ENCODE data around the gene CCDC92B. TPM values are rescaled to one million over a fixed set of nuclear protein-coding genes. Genes with fewer than 3 reads are reported as not detected.

CCDC92B gene
- total and polyA plus RNA-seq, 10 of the 15 experiments (the other 5 are each of a cell fraction or from before 2014, with no cell fraction given): not detected

DNA sequence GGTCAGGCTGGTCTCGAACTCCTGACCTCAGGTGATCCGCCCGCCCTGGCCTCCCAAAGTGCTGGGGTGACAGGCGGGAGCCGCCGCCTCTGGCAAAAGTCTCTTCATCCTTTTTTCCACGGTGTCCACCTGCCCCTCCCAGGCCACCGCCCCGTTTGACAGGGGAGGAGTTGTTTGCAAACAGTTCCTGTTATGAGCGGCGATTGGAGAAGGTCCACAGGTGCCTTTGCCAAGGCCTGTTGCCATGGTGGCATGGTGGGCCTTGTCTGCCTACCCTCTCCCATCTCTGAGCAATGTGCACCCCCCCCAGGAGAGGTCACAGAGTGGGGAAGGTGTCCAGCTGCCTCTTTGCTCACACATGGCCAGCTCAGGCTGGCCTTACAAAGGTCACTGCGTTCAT is 30.8 kb upstream of the CCDC92B start:
- Histone ChIP-seq H2AFZ (ENCODE audit: control insufficient read depth, low read depth, low read length) (no peak overlapping the region), H3K4me3 (no peak overlapping the region), H4K20me1 (ENCODE audit: control insufficient read depth, insufficient read depth) (no peaks in the 10 kb centered on the region), H3K9ac (ENCODE audit: control insufficient read depth, insufficient read depth, low read length) (no peak overlapping the region), H3K4me1 (ENCODE audit: control insufficient read depth, insufficient read depth, low read length) (no peaks in the 10 kb centered on the region), H3K27me3 (replicated peaks in 1 of 2; ENCODE audit: control insufficient read depth in 2 of 2, insufficient read depth in 2 of 2, low read length in 1 of 2) (peaks cover 0 to 7% of the 10 kb centered on the region in 2 experiments; a peak in 3 of 4 replicates), H3K4me2 (ENCODE audit: control insufficient read depth, insufficient read depth) (no peak overlapping the region), H3K27ac (ENCODE audit: control insufficient read depth, insufficient read depth) (no peak overlapping the region), H3K36me3 (ENCODE audit: control insufficient read depth in 2 of 2, insufficient read depth in 2 of 2, low read length in 1 of 2) (no peaks in the 10 kb centered on the region), H3K79me2 (ENCODE audit: control insufficient read depth, insufficient read depth, low read length) (no peaks in the 10 kb centered on the region), H3K9me3 (replicated peaks; ENCODE audit: control insufficient read depth, insufficient read depth, low read length) (no peaks in the 10 kb centered on the region)
- ChIA-PET SMC1A (ENCODE audit: uncharacterized antibody, unreplicated experiment) (no interaction called here), POLR2A (no interaction called here), RAD21 (ENCODE audit: unreplicated experiment) (no interaction called here), CTCF (no interaction called here)
- in situ Hi-C loops (cut with MboI): no loop called here
- 24% methylated on average over 12 of the region's 12 CpGs for WGBS (ENCODE audit: insufficient coverage, insufficient replicate concordance, low lambda C conversion rate, missing lambda C conversion rate)
- no peak for DNase-seq (ENCODE audit: low read depth, low spot score)
- no TSS peak for BruUV-seq (replicated peaks)
- no peak for ATAC-seq
- no peak for FAIRE-seq
- intact Hi-C loops (cut with micrococcal nuclease; ENCODE audit: unreplicated experiment): no loop called here
- TF ChIP-seq MEF2B (IDR thresholded peaks at IDR 0.05; ENCODE audit: partially characterized antibody, poor library complexity, severe bottlenecking) (no peak), RELA (IDR thresholded peaks at IDR 0.05; ENCODE audit: borderline replicate concordance, partially characterized antibody) (no peak), BCL11A (IDR thresholded peaks at IDR 0.05; ENCODE audit: low read depth, low read length) (no peak), RCOR1 (conservative IDR thresholded peaks at IDR 0.05; ENCODE audit: low read depth, low read length) (no peak), ETV6 (conservative IDR thresholded peaks at IDR 0.05 in 1 of 2, IDR thresholded peaks at IDR 0.05 in 1 of 2; ENCODE audit: borderline replicate concordance in 1 of 2, low read depth in 1 of 2) (no peak), BMI1 (IDR thresholded peaks at IDR 0.05; ENCODE audit: borderline replicate concordance) (no peak), NR2C2 (IDR thresholded peaks at IDR 0.05; ENCODE audit: borderline replicate concordance, control insufficient read depth, insufficient read length, low read depth) (no peak), CEBPB (IDR thresholded peaks at IDR 0.05; ENCODE audit: borderline replicate concordance in 1 of 2, low read depth in 2 of 2, low read length in 2 of 2) (no peak), RAD21 (IDR thresholded peaks at IDR 0.05; ENCODE audit: insufficient read depth, low read depth, low read length) (no peak), RAD51 (IDR thresholded peaks at IDR 0.05) (no peak), ATF7 (IDR thresholded peaks at IDR 0.05; ENCODE audit: low read depth) (no peak), CHD1 (IDR thresholded peaks at IDR 0.05; ENCODE audit: low read depth, low read length) (no peak), JUNB (IDR thresholded peaks at IDR 0.05) (no peak), SPI1 (IDR thresholded peaks at IDR 0.05; ENCODE audit: borderline replicate concordance, insufficient read depth, low read depth, low read length) (no peak)
- TF ChIP-seq, protein P1, sequence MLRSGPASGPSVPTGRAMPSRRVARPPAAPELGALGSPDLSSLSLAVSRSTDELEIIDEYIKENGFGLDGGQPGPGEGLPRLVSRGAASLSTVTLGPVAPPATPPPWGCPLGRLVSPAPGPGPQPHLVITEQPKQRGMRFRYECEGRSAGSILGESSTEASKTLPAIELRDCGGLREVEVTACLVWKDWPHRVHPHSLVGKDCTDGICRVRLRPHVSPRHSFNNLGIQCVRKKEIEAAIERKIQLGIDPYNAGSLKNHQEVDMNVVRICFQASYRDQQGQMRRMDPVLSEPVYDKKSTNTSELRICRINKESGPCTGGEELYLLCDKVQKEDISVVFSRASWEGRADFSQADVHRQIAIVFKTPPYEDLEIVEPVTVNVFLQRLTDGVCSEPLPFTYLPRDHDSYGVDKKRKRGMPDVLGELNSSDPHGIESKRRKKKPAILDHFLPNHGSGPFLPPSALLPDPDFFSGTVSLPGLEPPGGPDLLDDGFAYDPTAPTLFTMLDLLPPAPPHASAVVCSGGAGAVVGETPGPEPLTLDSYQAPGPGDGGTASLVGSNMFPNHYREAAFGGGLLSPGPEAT (IDR thresholded peaks at IDR 0.05; ENCODE audit: low read depth): no peak
- TF ChIP-seq, protein P2, sequence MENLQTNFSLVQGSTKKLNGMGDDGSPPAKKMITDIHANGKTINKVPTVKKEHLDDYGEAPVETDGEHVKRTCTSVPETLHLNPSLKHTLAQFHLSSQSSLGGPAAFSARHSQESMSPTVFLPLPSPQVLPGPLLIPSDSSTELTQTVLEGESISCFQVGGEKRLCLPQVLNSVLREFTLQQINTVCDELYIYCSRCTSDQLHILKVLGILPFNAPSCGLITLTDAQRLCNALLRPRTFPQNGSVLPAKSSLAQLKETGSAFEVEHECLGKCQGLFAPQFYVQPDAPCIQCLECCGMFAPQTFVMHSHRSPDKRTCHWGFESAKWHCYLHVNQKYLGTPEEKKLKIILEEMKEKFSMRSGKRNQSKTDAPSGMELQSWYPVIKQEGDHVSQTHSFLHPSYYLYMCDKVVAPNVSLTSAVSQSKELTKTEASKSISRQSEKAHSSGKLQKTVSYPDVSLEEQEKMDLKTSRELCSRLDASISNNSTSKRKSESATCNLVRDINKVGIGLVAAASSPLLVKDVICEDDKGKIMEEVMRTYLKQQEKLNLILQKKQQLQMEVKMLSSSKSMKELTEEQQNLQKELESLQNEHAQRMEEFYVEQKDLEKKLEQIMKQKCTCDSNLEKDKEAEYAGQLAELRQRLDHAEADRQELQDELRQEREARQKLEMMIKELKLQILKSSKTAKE (IDR thresholded peaks at IDR 0.05; ENCODE audit: low read depth, poor library complexity, severe bottlenecking): no peak
- TF ChIP-seq, protein P3, sequence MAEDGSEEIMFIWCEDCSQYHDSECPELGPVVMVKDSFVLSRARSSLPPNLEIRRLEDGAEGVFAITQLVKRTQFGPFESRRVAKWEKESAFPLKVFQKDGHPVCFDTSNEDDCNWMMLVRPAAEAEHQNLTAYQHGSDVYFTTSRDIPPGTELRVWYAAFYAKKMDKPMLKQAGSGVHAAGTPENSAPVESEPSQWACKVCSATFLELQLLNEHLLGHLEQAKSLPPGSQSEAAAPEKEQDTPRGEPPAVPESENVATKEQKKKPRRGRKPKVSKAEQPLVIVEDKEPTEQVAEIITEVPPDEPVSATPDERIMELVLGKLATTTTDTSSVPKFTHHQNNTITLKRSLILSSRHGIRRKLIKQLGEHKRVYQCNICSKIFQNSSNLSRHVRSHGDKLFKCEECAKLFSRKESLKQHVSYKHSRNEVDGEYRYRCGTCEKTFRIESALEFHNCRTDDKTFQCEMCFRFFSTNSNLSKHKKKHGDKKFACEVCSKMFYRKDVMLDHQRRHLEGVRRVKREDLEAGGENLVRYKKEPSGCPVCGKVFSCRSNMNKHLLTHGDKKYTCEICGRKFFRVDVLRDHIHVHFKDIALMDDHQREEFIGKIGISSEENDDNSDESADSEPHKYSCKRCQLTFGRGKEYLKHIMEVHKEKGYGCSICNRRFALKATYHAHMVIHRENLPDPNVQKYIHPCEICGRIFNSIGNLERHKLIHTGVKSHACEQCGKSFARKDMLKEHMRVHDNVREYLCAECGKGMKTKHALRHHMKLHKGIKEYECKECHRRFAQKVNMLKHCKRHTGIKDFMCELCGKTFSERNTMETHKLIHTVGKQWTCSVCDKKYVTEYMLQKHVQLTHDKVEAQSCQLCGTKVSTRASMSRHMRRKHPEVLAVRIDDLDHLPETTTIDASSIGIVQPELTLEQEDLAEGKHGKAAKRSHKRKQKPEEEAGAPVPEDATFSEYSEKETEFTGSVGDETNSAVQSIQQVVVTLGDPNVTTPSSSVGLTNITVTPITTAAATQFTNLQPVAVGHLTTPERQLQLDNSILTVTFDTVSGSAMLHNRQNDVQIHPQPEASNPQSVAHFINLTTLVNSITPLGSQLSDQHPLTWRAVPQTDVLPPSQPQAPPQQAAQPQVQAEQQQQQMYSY (CRISPR knock-in tag; IDR thresholded peaks at IDR 0.05): no peak

Measured in GM12878 (cell line).